GM12801 (cell line): ENCODE measurements around the gene BLVRB.

Source experiments
- TF ChIP-seq, protein P1 (sequence below): IDR thresholded peaks from one replicate; pipeline ENCODE4 v1.5.1; 2011; ENCODE audit warnings: control low read depth; ENCODE audit not compliant: insufficient read length; ENCODE audit errors: extremely low read depth

BLVRB gene

DNA sequence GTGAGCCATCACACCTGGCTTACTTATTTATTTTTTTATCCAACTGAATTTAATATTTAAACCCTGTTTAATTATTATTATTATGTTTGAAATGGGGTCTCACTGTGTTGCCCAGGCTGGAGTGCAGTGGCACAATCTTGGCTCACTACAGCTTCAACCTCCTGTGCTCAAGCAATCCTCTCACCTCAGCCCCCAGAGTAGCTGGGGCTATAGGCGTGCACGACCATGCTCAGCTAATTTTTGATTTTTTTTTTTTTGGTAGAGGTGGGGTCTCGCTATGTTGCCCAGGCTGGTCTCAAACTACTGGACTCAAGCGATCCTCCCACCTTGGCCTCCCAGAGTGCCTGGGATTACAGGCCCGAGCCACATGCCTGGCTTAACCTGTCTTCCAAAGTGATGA, 33.8 kb upstream of the BLVRB start:
- TF ChIP-seq, protein P1, sequence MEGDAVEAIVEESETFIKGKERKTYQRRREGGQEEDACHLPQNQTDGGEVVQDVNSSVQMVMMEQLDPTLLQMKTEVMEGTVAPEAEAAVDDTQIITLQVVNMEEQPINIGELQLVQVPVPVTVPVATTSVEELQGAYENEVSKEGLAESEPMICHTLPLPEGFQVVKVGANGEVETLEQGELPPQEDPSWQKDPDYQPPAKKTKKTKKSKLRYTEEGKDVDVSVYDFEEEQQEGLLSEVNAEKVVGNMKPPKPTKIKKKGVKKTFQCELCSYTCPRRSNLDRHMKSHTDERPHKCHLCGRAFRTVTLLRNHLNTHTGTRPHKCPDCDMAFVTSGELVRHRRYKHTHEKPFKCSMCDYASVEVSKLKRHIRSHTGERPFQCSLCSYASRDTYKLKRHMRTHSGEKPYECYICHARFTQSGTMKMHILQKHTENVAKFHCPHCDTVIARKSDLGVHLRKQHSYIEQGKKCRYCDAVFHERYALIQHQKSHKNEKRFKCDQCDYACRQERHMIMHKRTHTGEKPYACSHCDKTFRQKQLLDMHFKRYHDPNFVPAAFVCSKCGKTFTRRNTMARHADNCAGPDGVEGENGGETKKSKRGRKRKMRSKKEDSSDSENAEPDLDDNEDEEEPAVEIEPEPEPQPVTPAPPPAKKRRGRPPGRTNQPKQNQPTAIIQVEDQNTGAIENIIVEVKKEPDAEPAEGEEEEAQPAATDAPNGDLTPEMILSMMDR = no peak

DNA sequence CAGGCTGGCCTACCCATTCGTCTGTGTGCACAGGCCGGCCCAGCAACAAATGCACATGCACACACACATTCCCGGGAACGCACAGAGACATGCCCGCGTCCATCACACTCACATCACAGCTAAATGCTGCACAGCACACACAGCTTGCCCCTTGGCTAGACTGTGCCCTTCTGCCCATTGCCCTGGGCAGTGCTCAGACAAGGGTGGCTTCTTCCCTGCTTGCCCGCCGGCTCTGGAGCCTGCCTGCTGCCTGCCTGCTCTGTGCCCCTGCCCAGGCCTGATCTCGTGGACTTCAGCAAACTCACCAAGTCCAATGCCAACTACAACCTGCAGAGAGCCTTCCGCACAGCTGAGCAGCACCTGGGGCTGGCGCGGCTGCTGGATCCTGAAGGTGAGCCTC, 31.7 kb upstream of the BLVRB start:
- TF ChIP-seq, protein P1 = no peak

DNA sequence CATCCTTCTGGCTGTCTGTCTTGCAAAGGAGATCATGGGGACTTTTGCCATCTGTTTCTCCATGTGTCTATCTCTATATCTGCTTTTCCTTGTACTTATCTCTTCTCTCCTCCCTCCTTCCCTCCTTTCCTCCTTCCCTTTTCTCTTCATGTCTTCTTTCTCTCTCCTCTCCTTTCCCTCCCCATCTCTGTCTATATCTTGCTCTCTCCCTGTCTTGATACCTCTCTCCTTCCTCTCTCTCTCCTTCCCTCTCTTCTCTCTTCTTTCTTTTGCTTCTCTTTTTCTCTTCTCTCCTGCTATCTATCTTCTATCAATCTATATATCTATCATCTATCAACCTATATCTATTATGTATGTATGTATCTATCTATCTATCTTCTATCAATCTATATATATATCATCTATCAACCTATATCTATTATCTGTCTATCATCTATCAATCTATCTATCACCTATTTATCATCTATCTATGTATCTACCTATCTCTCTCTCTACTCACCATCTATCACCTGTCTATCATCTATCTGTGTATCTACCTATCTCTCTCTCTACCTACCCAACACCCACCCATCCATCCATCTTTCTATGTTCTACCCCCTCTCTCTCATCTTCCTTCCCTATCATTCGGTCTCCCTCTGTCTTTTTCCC, 28.8 kb upstream of the BLVRB start:
- TF ChIP-seq, protein P1 = no peak

DNA sequence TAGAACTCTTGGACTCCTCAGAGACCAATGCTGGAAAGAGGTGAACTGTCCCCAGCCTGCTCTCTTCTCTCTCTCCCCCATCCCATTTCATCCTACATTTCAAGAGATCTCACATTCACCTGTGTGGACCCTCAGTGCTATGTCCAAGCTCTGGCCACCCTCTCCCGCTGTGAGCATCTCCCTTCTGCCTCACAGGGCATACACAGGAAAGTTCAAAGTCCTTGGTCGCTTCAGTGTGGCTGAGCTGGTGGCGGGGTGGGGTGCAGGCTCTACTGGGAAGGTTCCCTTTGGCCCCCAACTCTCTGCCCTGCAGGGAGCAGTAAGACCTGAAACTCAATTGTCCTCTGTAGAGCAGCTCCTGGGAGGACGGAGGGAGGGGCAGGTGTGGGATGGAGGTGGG, 28.2 kb upstream of the BLVRB start:
- TF ChIP-seq, protein P1 = no peak

DNA sequence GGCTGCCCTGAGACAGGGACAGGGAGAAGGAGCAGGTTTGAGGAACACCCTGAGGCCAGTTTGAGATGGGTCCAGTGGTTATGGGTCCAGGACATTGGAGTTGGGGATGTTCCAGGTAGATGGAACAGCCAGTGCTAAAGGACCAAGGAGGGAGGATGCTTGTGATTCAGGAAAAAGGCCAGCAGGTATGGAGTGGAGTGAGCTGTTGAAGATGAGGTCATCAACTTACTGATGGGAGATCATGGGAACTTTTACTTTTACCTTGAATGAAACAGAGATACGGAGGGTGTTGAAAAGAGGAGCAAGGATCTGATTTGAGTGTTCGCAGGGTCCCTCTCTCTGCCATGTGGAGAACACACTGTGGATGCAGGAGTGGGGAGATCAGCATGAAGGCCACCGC, 26.7 kb upstream of the BLVRB start:
- TF ChIP-seq, protein P1 = no peak

DNA sequence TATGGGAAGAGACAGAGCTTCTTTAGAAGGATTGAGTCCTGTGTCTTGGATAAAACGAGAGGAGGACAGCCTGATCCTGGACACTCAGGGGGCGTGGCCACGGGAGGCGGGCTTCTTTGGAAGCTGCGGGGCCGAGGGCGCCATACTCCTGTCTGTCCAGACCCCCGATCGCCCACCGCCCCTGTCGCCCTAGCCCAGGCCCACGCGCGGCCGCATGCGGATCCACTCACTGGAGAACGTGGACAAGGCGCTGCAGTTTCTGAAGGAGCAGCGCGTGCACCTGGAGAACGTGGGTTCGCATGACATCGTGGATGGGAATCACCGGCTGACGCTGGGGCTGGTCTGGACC, 24.3 kb upstream of the BLVRB start:
- TF ChIP-seq, protein P1 = no peak

DNA sequence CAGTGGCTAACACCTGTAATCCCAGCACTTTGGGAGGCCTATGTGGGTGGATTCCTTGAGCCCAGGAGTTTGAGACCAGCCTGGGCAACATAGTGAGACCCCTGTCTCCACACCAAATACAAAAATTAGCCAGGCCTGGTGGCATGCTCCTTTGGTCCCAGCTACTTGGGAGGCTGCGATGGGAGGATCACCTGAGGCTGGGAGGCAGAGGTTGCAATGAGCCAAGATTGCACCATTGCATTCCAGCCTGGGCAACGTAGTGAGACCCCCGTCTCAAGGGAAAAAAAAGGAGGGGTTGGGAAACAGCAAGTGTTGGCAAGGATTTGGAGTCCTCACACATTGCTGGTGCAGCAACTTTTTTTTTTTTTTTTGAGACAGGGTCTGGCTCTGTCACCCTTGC, 20.5 kb upstream of the BLVRB start:
- TF ChIP-seq, protein P1 = no peak
